Measurements from ENCODE around the gene STK24.

STK24 gene

GRCh38 chr13:98482476-98483444 lies 94.1 kb downstream of the STK24 start:
- H3K4me1 ChIP-seq (ENCODE audit: insufficient read depth, low read length) = peaks cover 49% of the 10 kb centered on the region
- H3K9ac ChIP-seq (ENCODE audit: low read depth, low read length) = no peak overlapping the region
- no peak overlapping the region for H3K27ac ChIP-seq (ENCODE audit: low read length)

GRCh38 chr13:98480915-98481877 lies 95.7 kb downstream of the STK24 start:
- no peak overlapping the region for H3K27ac ChIP-seq (ENCODE audit: low read length)
- peaks cover 62% of the 10 kb centered on the region for H3K4me1 ChIP-seq (ENCODE audit: insufficient read depth, low read length)
- H3K4me3 ChIP-seq (ENCODE audit: low read length) = no peak overlapping the region
- no peaks in the 10 kb centered on the region for H3K27me3 ChIP-seq (ENCODE audit: insufficient read depth, low read length)
- peaks cover 10% of the 10 kb centered on the region for H3K36me3 ChIP-seq (ENCODE audit: insufficient read depth, low read depth, low read length)
- no peaks in the 10 kb centered on the region for H3K9me3 ChIP-seq (ENCODE audit: insufficient read depth, low read depth, low read length)
- no peak overlapping the region for H3K9ac ChIP-seq (ENCODE audit: low read depth, low read length)

More at GRCh38 chr13:98482476-98483444, 94.1 kb downstream of the STK24 start:
- no peak overlapping the region for H3K4me3 ChIP-seq (ENCODE audit: low read length)
- no peaks in the 10 kb centered on the region for H3K27me3 ChIP-seq (ENCODE audit: insufficient read depth, low read length)
- no peaks in the 10 kb centered on the region for H3K9me3 ChIP-seq (ENCODE audit: insufficient read depth, low read depth, low read length)
- H3K36me3 ChIP-seq (ENCODE audit: insufficient read depth, low read depth, low read length) = peaks cover 10% of the 10 kb centered on the region

GRCh38 chr13:98479496-98480003 lies 97.4 kb downstream of the STK24 start:
- no peak overlapping the region for H3K27ac ChIP-seq (ENCODE audit: low read length)
- no peaks in the 10 kb centered on the region for H3K9me3 ChIP-seq (ENCODE audit: insufficient read depth, low read depth, low read length)
- no peaks in the 10 kb centered on the region for H3K27me3 ChIP-seq (ENCODE audit: insufficient read depth, low read length)
- peaks cover 16% of the 10 kb centered on the region for H3K36me3 ChIP-seq (ENCODE audit: insufficient read depth, low read depth, low read length)
- H3K9ac ChIP-seq (ENCODE audit: low read depth, low read length) = no peak overlapping the region
- H3K4me3 ChIP-seq (ENCODE audit: low read length) = no peak overlapping the region
- H3K4me1 ChIP-seq (ENCODE audit: insufficient read depth, low read length) = peaks cover 61% of the 10 kb centered on the region

GRCh38 chr13:98478189-98479129 lies 98.4 kb downstream of the STK24 start:
- Histone ChIP-seq H3K9me3 (ENCODE audit: insufficient read depth, low read depth, low read length) (no peaks in the 10 kb centered on the region), H3K4me3 (ENCODE audit: low read length) (no peak overlapping the region), H3K4me1 (ENCODE audit: insufficient read depth, low read length) (peaks cover 53% of the 10 kb centered on the region), H3K27me3 (ENCODE audit: insufficient read depth, low read length) (no peaks in the 10 kb centered on the region), H3K27ac (ENCODE audit: low read length) (no peak overlapping the region), H3K9ac (ENCODE audit: low read depth, low read length) (peak overlapping the region; percentile 25; the same call in 1 of the 2 replicates), H3K36me3 (ENCODE audit: insufficient read depth, low read depth, low read length) (peaks cover 27% of the 10 kb centered on the region)

- no peak overlapping the region for H3K27ac ChIP-seq (ENCODE audit: low read length)
Observed at GRCh38 chr13:98476538-98476966, 100.4 kb downstream of the STK24 start.

GRCh38 chr13:98476106-98476505 lies 100.8 kb downstream of the STK24 start:
- Histone ChIP-seq H3K9ac (ENCODE audit: low read depth, low read length) (no peak overlapping the region), H3K4me3 (ENCODE audit: low read length) (peak overlapping the region; percentile 4; the same call in 1 of the 2 replicates)

More at GRCh38 chr13:98476538-98476966, 100.4 kb downstream of the STK24 start:
- Histone ChIP-seq H3K4me3 (ENCODE audit: low read length) (peak overlapping the region; percentile 4; the same call in 1 of the 2 replicates), H3K9ac (ENCODE audit: low read depth, low read length) (no peak overlapping the region), H3K9me3 (ENCODE audit: insufficient read depth, low read depth, low read length) (no peaks in the 10 kb centered on the region), H3K4me1 (ENCODE audit: insufficient read depth, low read length) (peaks cover 47% of the 10 kb centered on the region), H3K27me3 (ENCODE audit: insufficient read depth, low read length) (no peaks in the 10 kb centered on the region), H3K36me3 (ENCODE audit: insufficient read depth, low read depth, low read length) (peaks cover 39% of the 10 kb centered on the region)

GRCh38 chr13:98475522-98475921 lies 101.4 kb downstream of the STK24 start:
- Histone ChIP-seq H3K27me3 (ENCODE audit: insufficient read depth, low read length) (no peaks in the 10 kb centered on the region), H3K9me3 (ENCODE audit: insufficient read depth, low read depth, low read length) (no peaks in the 10 kb centered on the region), H3K4me1 (ENCODE audit: insufficient read depth, low read length) (peaks cover 42% of the 10 kb centered on the region), H3K4me3 (ENCODE audit: low read length) (peak overlapping the region; percentile 48; the same call in 1 of the 2 replicates), H3K9ac (ENCODE audit: low read depth, low read length) (no peak overlapping the region; the same call in 1 of the 2 replicates), H3K36me3 (ENCODE audit: insufficient read depth, low read depth, low read length) (peaks cover 43% of the 10 kb centered on the region), H3K27ac (ENCODE audit: low read length) (no peak overlapping the region)

More at GRCh38 chr13:98476106-98476505, 100.8 kb downstream of the STK24 start:
- Histone ChIP-seq H3K4me1 (ENCODE audit: insufficient read depth, low read length) (peaks cover 44% of the 10 kb centered on the region), H3K36me3 (ENCODE audit: insufficient read depth, low read depth, low read length) (peaks cover 39% of the 10 kb centered on the region), H3K9me3 (ENCODE audit: insufficient read depth, low read depth, low read length) (no peaks in the 10 kb centered on the region), H3K27me3 (ENCODE audit: insufficient read depth, low read length) (no peaks in the 10 kb centered on the region), H3K27ac (ENCODE audit: low read length) (no peak overlapping the region)

GRCh38 chr13:98474761-98475160 lies 102.1 kb downstream of the STK24 start:
- peaks cover 42% of the 10 kb centered on the region for H3K4me1 ChIP-seq (ENCODE audit: insufficient read depth, low read length)
- H3K27ac ChIP-seq (ENCODE audit: low read length) = no peak overlapping the region
- no peaks in the 10 kb centered on the region for H3K27me3 ChIP-seq (ENCODE audit: insufficient read depth, low read length)
- no peaks in the 10 kb centered on the region for H3K9me3 ChIP-seq (ENCODE audit: insufficient read depth, low read depth, low read length)
- H3K9ac ChIP-seq (ENCODE audit: low read depth, low read length) = peak overlapping the region; percentile 56; the same call in 1 of the 2 replicates
- H3K36me3 ChIP-seq (ENCODE audit: insufficient read depth, low read depth, low read length) = peaks cover 48% of the 10 kb centered on the region
- H3K4me3 ChIP-seq (ENCODE audit: low read length) = peak overlapping the region; percentile 43; the same call in 1 of the 2 replicates

- Histone ChIP-seq H3K27ac (ENCODE audit: low read length) (no peak overlapping the region), H3K4me1 (ENCODE audit: insufficient read depth, low read length) (peaks cover 37% of the 10 kb centered on the region), H3K4me3 (ENCODE audit: low read length) (no peak overlapping the region), H3K36me3 (ENCODE audit: insufficient read depth, low read depth, low read length) (peaks cover 50% of the 10 kb centered on the region), H3K9ac (ENCODE audit: low read depth, low read length) (no peak overlapping the region), H3K9me3 (ENCODE audit: insufficient read depth, low read depth, low read length) (no peaks in the 10 kb centered on the region), H3K27me3 (ENCODE audit: insufficient read depth, low read length) (no peaks in the 10 kb centered on the region)
Observed at GRCh38 chr13:98474292-98474691, 102.6 kb downstream of the STK24 start.

- peaks cover 50% of the 10 kb centered on the region for H3K36me3 ChIP-seq (ENCODE audit: insufficient read depth, low read depth, low read length)
- H3K27ac ChIP-seq (ENCODE audit: low read length) = no peak overlapping the region
- H3K4me1 ChIP-seq (ENCODE audit: insufficient read depth, low read length) = peaks cover 32% of the 10 kb centered on the region
- H3K9me3 ChIP-seq (ENCODE audit: insufficient read depth, low read depth, low read length) = no peaks in the 10 kb centered on the region
- H3K4me3 ChIP-seq (ENCODE audit: low read length) = no peak overlapping the region
- no peak overlapping the region for H3K9ac ChIP-seq (ENCODE audit: low read depth, low read length)
- H3K27me3 ChIP-seq (ENCODE audit: insufficient read depth, low read length) = no peaks in the 10 kb centered on the region
Observed at GRCh38 chr13:98473788-98474144, 103.1 kb downstream of the STK24 start.

Measured in iPS-20b (cell line).